Natural killer cell treated with Interleukin-12 subunit alpha and Interleukin-12 subunit beta and Interleukin-15 and Interleukin-18, amount 100 ng/mL, for 72 hours (primary cell): ENCODE measurements around the gene ATG7. TPM values are rescaled to one million over a fixed set of nuclear protein-coding genes. Genes with fewer than 3 reads are reported as not detected.

ENCODE experiments used
- ATAC-seq, 2 donors: fragments of 150-1000 bp; cut with Tn5 transposase in 1 of 2; sonication (Bioruptor Pico), chemical (Tn5 transposase) in 1 of 2; 2 replicates each; pipeline ENCODE4 v1.10.0; 2021
- DNase-seq: peaks from one replicate; pipeline ENCODE4 v3.0.0; 2022; ENCODE audit warnings: low spot score
- H3K27ac Mint-ChIP-seq, 2 donors: 1 replicate in 1 of 2; 2 replicates in 1 of 2; pipeline ENCODE4 v1.8.0; 2022; ENCODE audit warnings: mixed read lengths in 2 of 2, mild to moderate bottlenecking in 1 of 2, moderate library complexity in 1 of 2
- H3K27me3 Mint-ChIP-seq, 2 donors: 1 replicate in 1 of 2; 2 replicates in 1 of 2; pipeline ENCODE4 v1.8.0; 2022; ENCODE audit warnings: mixed read lengths in 2 of 2
- H3K36me3 Mint-ChIP-seq: one replicate; pipeline ENCODE4 v1.8.0; 2022; ENCODE audit warnings: mixed read lengths
- H3K4me1 Mint-ChIP-seq, 2 donors: 1 replicate in 1 of 2; 2 replicates in 1 of 2; pipeline ENCODE4 v1.8.0; 2022; ENCODE audit warnings: low read depth in 2 of 2, mixed read lengths in 2 of 2, mild to moderate bottlenecking in 1 of 2
- H3K4me3 Mint-ChIP-seq: one replicate; pipeline ENCODE4 v1.8.0; 2022; ENCODE audit warnings: mixed read lengths
- H3K9me3 Mint-ChIP-seq: 2 replicates; pipeline ENCODE4 v1.8.0; 2022; ENCODE audit warnings: mixed read lengths
- total RNA-seq, 2 donors: library from RNA; stranded (reverse); gene quantifications; one replicate each; pipeline ENCODE4 v1.2.3, GENCODE V29; 2022

The ATG7 gene
- total RNA-seq, 2 donors from 2014 or later = 45.0 to 79.9 TPM

DNA sequence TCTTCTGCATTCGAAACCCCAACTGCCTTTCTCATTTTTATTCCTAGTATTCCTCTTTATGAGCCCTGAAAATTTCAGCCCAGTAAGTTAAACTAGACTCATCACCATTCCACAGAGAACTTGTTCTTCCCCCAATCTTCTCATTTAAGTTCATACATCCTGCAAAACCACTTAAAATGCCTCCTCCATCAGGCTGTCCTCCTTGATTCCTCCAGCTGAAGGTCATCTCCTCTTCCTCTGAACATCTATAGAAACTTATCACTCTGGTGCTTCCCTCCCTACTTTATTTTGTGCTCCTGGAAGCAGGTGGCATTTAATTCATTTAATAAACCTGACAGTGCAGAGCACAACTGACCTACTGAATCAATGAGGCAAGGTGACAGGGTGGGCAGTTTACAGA is 333.2 kb downstream of the ATG7 start:
- ATAC-seq = no peak
- Mint-ChIP-seq H3K27ac (peak overlapping the region; percentile 1 to 10), H3K9me3 (no peaks in the 10 kb centered on the region), H3K27me3 (no peaks in the 10 kb centered on the region), H3K4me3 (no peak overlapping the region), H3K36me3 (no peaks in the 10 kb centered on the region), H3K4me1 (peaks cover 34 to 49% of the 10 kb centered on the region in 2 donors)
- DNase-seq = no peak

GRCh38 chr3:11606090-11606784 is 334.0 kb downstream of the ATG7 start:
- peaks cover 42 to 53% of the 10 kb centered on the region in 2 donors for H3K4me1 Mint-ChIP-seq

DNA sequence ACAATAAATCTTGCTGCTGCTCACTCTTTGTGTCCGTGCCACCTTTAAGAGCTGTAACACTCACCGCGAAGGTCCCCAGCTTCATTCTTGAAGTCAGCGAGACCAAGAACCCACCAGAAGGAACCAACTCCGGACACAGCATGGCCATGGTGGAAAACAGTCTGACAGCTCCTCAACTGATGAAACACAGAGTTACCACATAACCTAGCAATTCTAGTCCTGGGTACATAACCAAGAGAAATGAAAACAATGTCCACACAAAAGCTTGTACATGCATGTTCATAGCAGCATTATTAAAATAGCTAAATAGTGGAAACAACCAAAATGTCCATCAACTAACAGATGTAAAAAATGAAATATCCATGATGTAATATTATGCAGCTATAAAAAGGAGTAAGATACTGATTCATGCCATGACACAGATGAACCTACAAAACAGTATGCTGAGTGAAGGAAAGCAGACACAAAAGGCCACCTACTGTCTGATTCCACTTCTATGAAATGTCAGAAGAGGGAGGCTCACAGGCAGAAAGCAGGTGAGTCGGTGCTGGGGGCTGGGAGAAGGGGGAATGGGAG is 334.8 kb downstream of the ATG7 start:
- no peak for DNase-seq
- ATAC-seq = no peak
- Mint-ChIP-seq H3K4me3 (no peak overlapping the region), H3K9me3 (no peaks in the 10 kb centered on the region), H3K4me1 (peaks cover 49 to 51% of the 10 kb centered on the region in 2 donors), H3K27ac (no peak overlapping the region), H3K27me3 (no peaks in the 10 kb centered on the region), H3K36me3 (no peaks in the 10 kb centered on the region)

More at GRCh38 chr3:11606090-11606784, 334.0 kb downstream of the ATG7 start:
- H3K4me3 Mint-ChIP-seq = no peak overlapping the region
- ATAC-seq (no peak), DNase-seq (no peak)
- H3K27ac Mint-ChIP-seq = peak overlapping the region in 1 of 2 donors; percentile 1
- H3K36me3 Mint-ChIP-seq = no peaks in the 10 kb centered on the region
- H3K9me3 Mint-ChIP-seq = no peaks in the 10 kb centered on the region
- H3K27me3 Mint-ChIP-seq = no peaks in the 10 kb centered on the region

Other genes starting within 250 kb of the ATG7 start
- gene HRH1, start 117.9 kb upstream of the ATG7 start, total RNA-seq = under 1 TPM in 1 of 2 donors, not detected in 1; 0.14 TPM